Measurements from ENCODE around the gene KLF1. TPM values are rescaled to one million over a fixed set of nuclear protein-coding genes. Genes with fewer than 3 reads are reported as not detected.

Gene KLF1
- total and polyA plus RNA-seq, 10 of the 15 experiments (the other 5 are each of a cell fraction or from before 2014, with no cell fraction given), result 0.04 to 0.38 (median 0.08) TPM; not detected in 3

DNA sequence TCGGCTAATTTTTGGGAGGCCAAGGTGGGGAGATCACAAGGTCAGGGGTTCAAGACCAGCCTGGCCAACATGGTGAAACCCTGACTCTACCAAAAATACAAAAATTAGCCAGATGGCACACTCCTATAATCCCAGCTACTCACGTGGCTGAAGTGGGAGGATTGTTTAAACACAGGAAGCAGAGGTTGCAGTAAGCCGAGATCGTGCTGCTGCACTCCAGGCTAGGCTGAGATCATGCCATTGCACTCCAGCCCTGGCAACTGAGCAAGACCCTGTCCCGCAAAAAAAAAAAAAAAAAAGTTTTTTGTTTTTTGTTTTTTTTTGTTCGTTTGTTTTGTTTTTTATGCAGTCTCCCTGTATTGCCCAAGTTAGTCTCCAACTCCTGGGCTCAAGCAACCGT lies 27.5 kb downstream of the KLF1 start (continued):
- TF ChIP-seq, protein P1, sequence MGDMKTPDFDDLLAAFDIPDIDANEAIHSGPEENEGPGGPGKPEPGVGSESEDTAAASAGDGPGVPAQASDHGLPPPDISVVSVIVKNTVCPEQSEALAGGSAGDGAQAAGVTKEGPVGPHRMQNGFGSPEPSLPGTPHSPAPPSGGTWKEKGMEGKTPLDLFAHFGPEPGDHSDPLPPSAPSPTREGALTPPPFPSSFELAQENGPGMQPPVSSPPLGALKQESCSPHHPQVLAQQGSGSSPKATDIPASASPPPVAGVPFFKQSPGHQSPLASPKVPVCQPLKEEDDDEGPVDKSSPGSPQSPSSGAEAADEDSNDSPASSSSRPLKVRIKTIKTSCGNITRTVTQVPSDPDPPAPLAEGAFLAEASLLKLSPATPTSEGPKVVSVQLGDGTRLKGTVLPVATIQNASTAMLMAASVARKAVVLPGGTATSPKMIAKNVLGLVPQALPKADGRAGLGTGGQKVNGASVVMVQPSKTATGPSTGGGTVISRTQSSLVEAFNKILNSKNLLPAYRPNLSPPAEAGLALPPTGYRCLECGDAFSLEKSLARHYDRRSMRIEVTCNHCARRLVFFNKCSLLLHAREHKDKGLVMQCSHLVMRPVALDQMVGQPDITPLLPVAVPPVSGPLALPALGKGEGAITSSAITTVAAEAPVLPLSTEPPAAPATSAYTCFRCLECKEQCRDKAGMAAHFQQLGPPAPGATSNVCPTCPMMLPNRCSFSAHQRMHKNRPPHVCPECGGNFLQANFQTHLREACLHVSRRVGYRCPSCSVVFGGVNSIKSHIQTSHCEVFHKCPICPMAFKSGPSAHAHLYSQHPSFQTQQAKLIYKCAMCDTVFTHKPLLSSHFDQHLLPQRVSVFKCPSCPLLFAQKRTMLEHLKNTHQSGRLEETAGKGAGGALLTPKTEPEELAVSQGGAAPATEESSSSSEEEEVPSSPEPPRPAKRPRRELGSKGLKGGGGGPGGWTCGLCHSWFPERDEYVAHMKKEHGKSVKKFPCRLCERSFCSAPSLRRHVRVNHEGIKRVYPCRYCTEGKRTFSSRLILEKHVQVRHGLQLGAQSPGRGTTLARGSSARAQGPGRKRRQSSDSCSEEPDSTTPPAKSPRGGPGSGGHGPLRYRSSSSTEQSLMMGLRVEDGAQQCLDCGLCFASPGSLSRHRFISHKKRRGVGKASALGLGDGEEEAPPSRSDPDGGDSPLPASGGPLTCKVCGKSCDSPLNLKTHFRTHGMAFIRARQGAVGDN (IDR thresholded peaks at IDR 0.05), result no peak

DNA sequence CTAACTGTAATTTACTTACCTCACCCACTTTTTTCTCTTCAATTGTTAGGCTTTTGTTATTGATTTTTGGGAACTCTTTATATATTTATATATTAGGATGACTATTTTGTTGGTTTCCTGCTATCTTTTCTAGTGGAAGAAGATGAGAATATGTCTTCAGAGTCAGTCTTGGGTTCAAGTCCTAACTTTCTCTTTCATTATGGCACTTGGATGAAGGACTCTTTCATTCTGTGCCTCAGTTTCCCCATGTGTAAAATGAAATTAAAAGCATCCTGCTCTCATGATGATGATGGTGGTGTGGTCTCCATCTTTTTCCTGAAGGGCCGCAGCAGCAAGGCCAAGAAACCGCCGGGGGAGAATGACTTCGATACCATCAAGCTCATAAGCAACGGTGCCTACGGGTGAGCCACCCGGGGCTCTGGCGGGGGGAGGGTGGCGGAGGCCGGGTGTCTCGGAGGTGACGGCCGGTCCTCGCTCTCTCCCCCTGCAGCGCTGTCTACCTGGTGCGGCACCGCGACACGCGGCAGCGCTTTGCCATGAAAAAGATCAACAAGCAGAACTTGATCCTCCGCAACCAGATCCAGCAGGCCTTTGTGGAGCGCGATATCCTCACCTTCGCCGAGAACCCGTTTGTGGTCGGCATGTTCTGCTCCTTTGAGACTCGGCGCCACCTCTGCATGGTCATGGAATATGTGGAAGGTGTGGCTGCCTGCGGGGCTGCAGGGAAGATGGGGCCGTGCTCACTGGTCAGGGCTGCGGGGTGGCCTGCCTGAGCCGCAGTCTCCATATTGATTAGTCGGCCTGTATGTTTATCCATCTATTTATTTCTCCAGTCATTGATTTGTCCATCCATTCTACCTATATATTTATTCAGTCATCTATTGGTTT lies 28.7 kb downstream of the KLF1 start:
- Histone ChIP-seq H4K20me1 (ENCODE audit: control insufficient read depth, insufficient read depth) (no peaks in the 10 kb centered on the region), H3K27ac (ENCODE audit: control insufficient read depth, insufficient read depth) (no peak overlapping the region), H3K36me3 (ENCODE audit: control insufficient read depth in 2 of 2, insufficient read depth in 2 of 2, low read length in 1 of 2) (no peaks in the 10 kb centered on the region), H3K4me3 (no peak overlapping the region), H3K9me3 (replicated peaks; ENCODE audit: control insufficient read depth, insufficient read depth, low read length) (no peaks in the 10 kb centered on the region), H2AFZ (ENCODE audit: control insufficient read depth, low read depth, low read length) (no peak overlapping the region), H3K79me2 (ENCODE audit: control insufficient read depth, insufficient read depth, low read length) (no peaks in the 10 kb centered on the region), H3K4me2 (ENCODE audit: control insufficient read depth, insufficient read depth) (no peak overlapping the region), H3K27me3 (replicated peaks in 1 of 2; ENCODE audit: control insufficient read depth in 2 of 2, insufficient read depth in 2 of 2, low read length in 1 of 2) (no peaks in the 10 kb centered on the region), H3K9ac (ENCODE audit: control insufficient read depth, insufficient read depth, low read length) (no peak overlapping the region), H3K4me1 (ENCODE audit: control insufficient read depth, insufficient read depth, low read length) (no peaks in the 10 kb centered on the region; the same call in 1 of the 2 replicates)
- 82% methylated on average over 35 of the region's 35 CpGs for WGBS (ENCODE audit: insufficient coverage, insufficient replicate concordance, low lambda C conversion rate, missing lambda C conversion rate)
- no TSS peak for BruUV-seq (replicated peaks)
- no peak for TF ChIP-seq SMAD1 (IDR thresholded peaks at IDR 0.05; ENCODE audit: low read depth, partially characterized antibody)
- TF ChIP-seq SREBF2 (IDR thresholded peaks at IDR 0.05; ENCODE audit: low read length), result no peak
- TF ChIP-seq ZBED1 (IDR thresholded peaks at IDR 0.05; ENCODE audit: borderline replicate concordance), result no peak
- no peak for TF ChIP-seq EZH2 (IDR thresholded peaks at IDR 0.05; ENCODE audit: borderline replicate concordance, control insufficient read depth, low read depth, low read length)
- no peak for TF ChIP-seq KAT2A (conservative IDR thresholded peaks at IDR 0.05; ENCODE audit: control insufficient read depth, low read depth, low read length)
- no peak for TF ChIP-seq SP1 (IDR thresholded peaks at IDR 0.05; ENCODE audit: low read depth, low read length)
- TF ChIP-seq CEBPB (IDR thresholded peaks at IDR 0.05; ENCODE audit: borderline replicate concordance in 1 of 2, low read depth in 2 of 2, low read length in 2 of 2), result no peak
- no peak for TF ChIP-seq POU2F2 (IDR thresholded peaks at IDR 0.05; ENCODE audit: borderline replicate concordance, low read depth, low read length)
- no peak for TF ChIP-seq FOS (IDR thresholded peaks at IDR 0.05; ENCODE audit: borderline replicate concordance, extremely low read depth, insufficient read length)
- TF ChIP-seq CHD4 (IDR thresholded peaks at IDR 0.05), result no peak
- DNase-seq (ENCODE audit: low read depth, low spot score), result no peak
- in situ Hi-C loops (cut with MboI), result no loop called here
- intact Hi-C loops (cut with micrococcal nuclease; ENCODE audit: unreplicated experiment), result no loop called here
- ChIA-PET RAD21 (ENCODE audit: unreplicated experiment) (no interaction called here), SMC1A (ENCODE audit: uncharacterized antibody, unreplicated experiment) (no interaction called here), CTCF (interaction anchor here (0.9 kb wide), 1 partner anchor 10 kb away, joined by 4 read pairs; no protein-coding TSS in a partner anchor), POLR2A (no interaction called here)
- ATAC-seq, result no peak
- no peak for FAIRE-seq
